ENCODE data around the gene IGHMBP2.

DNA sequence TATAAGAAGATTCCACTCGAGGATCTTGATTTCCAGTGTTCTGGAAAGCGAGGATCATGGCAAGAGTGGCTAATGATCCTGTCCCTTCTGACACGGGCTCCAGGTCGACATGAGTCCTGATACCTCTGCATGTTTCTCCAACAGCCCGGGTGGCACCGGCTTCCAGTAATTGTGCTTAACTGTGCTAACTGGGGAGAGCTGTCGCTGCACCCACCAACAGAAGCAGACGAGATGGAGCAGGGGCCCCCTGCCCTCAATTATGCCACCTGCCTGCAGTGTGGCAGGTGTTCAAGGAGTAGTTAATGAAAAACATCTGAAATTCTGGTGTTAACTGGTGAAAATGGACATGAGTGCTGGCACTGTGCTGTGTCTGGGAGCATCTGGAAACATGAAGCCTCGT, 6.2 kb upstream of the IGHMBP2 start:
- TF ChIP-seq CTCF (IDR thresholded peaks at IDR 0.05) (no peak), POLR2A (IDR thresholded peaks at IDR 0.05) (no peak)
